Esophagus mucosa (tissue), 1 donor: Measurements from ENCODE around the gene SKAP1. TPM values are rescaled to one million over a fixed set of nuclear protein-coding genes. Genes with fewer than 3 reads are reported as not detected.
"Not testable (repeated sequence)": the region's sequence is repeated elsewhere in the genome, so short reads cannot be mapped to it uniquely, and the experiment has no call there.

Source experiments
- ATAC-seq: fragments of 200-7000 bp; cut with Tn5 transposase; one replicate; pipeline ENCODE4 v1.9.1; 2020
- total RNA-seq: library from RNA; stranded (reverse); gene quantifications from one replicate; pipeline ENCODE4 v1.2.4, GENCODE V29; 2023
- donor health status: DM: yes; HTN: yes; CAD: no.

SKAP1 gene
- total RNA-seq, 1 donor from 2014 or later = 0.68 TPM

DNA sequence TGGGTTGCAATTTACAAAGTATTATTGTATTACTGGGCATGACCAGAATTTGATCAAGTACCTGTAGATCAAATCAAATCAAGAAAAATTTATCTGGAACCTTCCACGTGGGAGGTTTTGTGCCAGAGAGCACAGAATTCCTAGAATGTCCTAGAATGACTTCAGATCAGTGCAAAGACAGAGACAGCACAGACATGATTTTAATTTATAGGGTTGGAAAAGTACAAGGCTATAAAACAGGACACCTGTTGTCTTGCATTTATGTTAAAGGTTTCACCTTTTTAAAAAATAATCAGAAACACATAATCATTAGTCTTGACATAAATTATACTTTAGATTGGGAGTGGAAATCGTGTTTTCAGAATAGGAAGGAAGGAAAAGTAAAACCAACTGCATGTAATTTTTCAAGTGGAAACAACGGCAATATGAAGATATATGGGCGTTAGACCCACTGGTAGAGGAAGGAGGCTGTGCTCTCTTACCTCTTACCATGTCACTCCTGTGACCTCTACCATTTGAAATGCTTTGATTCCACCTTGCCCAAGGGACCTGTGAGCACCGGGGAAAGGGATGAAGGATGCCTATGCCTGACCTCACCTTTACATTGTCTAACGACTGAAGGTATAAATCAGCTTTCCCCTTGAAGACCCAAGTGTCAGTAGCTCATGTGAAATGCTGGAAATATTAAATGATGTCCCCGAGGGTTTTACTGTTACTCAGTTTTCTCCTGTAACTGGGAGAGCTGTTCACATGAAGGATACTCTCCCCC is 222.1 kb downstream of the SKAP1 start:
- ATAC-seq = no peak

DNA sequence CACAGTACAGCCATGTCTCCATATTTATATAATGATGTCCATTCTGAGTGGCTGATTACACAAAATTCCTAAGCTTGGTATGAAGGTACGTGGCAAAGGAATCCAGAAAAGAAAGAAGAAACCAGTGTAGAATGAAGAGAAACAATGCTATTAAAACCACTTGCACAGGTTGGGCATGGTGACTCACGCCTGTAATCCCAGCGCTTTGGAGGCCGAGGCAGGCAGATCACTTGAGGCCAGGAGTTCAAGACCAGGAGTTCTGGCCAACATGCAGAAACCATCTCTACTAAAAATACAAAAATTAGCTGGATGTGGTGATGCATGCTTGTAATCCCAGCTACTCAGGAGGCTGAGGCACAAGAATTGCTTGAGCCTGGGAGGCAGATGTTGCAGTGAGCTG is 223.0 kb downstream of the SKAP1 start:
- not testable (repeated sequence) for ATAC-seq

DNA sequence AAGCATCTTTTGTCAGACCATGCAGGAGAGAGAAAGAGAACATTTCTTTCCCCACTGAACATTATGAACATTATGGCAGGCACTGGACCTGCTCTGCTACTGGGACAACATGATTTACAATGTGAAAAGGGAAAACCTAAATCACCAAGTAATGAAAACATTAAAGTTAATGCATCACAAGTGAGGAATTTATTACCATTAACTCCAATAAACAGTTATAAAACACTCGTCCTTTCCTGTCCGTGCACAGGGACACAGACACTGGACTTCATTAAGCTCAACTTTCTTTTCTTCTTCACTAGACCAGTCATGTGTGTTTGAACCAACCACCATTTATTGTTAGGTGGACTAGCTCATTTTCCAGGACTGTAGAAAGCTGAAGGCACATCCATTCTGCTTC is 227.1 kb downstream of the SKAP1 start:
- ATAC-seq = no peak

DNA sequence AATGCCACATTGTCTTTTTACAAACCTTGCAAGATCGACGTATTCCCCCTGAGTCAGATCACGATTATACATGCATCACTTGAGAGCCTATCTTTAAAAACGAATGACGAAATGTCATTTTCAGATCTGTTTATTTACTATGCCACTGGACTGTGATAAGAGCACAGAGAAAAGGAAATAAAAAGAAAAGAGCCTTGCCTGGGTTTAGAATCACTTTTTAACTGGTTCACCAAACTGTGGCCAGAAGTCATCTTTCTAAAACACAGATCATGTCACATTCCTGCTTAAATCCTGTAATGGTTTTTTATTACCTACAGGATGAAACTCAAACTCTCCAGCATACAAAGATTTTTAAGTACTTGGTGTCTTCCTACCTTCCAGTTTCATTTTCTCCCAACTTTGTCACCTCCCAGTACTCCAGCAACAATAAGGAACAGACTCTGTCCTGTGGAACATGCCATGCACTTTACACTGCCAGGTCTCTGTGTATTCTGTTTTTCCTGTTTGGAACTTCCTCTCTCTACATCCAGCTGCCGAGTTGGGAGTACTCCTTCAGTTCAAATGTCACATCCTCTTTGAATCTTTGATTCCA is 231.0 kb downstream of the SKAP1 start:
- no peak for ATAC-seq

DNA sequence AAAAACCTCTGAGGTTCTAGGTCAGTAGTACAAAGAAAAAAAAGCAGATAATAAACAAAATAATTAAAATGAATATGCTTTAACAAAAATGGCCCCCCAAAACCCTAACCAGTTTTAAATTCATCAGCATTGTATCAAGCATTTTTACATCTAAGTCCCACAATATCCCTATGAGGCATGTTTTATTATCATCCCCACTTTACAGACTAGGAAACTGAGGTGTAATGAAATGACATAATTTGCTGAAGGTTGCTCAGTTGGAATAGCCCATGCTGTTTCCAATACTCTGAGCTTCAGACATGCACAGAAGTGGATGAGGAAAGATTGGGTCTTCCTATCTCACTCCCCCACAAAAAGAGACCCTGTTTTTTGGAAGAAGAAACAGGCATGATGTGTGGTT is 234.1 kb downstream of the SKAP1 start:
- ATAC-seq = no peak

DNA sequence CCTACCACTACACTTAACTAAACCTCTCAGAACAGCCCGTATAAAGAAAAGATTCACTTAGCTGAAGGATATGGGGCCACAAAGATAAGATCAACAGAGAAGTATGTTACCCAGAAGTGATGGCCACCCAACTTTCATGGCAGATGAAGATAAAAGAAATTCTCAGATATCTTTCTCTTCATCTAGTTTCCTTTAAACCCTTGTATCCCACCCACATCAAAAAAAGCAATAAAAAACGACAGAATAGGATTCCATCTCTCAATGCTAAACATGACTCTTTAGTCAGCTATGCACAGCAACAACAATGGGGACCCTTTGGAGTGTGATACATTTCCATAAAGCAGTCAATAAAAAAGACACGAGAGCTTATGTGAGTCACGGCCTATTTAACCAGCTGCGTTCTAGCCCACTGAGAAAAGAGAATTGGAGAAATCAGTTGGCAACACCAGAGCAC is 235.9 kb downstream of the SKAP1 start:
- ATAC-seq = no peak

DNA sequence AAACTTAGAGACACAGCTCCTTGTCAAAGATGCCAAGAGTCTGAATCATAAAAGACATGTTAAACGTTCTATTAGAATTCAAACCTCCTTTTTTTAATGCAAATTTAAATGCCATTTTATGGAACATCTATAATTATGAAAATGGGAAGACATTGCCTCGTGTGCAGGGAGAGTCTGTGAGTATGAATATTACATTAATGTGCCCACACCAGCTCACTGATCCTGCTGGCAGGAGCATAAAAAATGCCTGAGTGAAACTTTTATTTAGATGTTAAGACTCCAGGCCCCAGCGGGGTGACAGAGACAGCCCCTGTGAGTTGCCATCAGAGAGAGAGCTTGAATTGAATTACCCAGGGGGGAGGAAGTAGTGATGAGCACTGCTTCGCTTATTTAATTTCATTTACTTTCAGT is 237.7 kb downstream of the SKAP1 start:
- no peak for ATAC-seq

DNA sequence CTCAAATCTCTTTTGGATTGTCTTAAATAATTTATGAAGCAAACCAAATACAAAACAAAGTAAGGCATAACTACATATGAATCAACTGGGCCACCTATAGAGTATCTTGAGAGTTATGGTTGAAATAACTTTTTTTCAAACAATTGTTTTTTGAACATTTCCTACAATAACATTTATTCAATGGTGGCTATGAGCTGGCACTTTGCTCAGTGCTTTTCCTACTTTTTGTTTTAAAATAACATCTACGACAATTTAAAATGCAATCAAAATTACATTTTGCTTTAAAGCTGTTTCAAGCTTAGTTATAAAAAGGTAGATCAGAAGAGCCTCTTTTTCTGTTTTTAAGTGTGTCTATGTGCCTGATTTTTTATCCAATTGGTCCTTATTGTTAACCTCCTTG is 238.7 kb downstream of the SKAP1 start:
- no peak for ATAC-seq

DNA sequence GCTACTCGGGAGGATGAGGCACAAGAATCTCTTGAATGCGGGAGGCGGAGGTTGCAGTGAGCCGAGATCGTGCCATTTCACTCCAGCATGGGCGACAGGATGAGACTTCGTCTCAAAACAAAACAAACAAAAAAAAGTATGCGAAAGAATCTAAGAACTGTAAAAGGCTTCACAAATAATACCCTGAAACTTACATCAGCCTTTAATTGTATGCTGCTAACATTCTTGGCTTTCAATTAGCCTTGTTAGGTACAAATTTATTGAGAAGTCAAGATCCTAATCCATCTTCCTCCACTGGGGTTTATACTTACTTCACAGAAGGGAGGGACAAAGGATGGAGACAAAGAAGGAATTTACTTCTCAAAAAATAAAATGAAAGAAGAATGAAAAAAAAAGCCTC is 239.1 kb downstream of the SKAP1 start:
- ATAC-seq = no peak

DNA sequence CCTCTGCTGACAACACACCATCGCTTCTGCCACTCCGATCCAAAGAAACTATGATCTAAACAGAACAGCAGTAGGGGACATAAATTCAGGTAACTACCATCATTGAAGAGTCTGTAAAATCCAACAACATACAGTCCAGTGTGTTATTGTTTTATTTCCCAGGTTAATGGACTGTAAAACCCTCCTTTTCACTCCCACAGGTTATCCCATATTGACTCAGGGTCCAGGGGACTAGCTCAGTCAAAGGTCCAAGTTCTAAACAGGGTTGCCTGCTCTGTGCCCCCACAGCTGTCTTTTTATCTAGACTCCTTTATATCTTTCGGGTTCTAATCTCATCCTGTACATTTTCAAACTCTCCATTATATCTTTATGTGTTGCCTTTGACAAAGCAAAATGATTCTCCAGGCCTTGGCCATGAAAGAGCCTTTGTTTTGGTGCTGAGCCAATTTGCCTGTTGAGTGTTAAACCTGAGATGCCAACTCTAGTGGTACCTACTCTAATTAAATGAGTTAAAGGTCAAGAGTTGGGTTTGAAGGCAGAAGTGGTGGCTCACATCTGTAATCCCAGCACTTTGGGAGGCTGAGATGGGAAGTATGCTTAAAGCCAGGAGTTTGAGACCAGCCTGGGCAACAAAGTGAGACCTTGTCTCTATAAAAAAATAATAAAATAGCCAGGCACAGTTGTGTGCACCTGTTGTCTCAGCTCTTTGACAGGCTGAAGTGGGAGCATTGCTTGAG is 242.0 kb downstream of the SKAP1 start:
- ATAC-seq = no peak

DNA sequence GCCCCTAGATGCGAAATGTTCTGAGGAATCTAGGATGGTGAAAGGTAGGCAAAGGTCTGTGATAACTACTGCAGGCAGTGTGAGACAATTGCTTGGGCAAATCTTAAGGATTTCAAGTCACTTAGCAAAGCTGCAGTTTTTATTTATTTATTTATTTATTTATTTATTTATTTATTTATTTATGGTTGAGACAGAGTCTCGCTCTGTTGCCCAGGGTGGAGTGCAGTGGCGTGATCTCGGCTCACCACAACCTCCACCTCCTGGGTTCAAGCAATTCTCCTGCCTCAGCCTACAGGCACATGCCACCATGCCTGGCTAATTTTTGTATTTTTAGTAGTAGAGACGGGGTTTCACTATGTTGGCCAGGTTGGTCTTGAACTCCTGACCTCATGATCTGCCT is 243.7 kb downstream of the SKAP1 start:
- not testable (repeated sequence) for ATAC-seq

DNA sequence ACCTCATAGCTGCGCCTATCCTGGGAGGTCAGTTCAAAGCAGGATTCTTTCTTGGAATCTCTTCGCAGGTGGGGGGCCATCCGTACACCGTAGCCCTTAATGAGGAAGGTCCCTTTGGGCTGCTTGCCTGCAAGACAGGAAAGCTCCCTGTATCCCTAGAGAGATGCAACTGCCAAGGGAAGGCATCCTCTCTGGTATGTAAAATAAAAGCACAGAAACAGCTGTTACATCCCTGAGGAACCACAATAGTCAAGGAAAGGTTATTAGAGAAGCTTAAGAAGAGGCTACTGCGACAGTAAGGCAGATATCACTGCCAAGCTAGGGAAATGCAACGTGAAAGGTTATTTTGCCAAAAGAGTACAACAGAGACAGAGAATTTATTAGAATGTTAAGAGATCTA is 245.3 kb downstream of the SKAP1 start:
- no peak for ATAC-seq

DNA sequence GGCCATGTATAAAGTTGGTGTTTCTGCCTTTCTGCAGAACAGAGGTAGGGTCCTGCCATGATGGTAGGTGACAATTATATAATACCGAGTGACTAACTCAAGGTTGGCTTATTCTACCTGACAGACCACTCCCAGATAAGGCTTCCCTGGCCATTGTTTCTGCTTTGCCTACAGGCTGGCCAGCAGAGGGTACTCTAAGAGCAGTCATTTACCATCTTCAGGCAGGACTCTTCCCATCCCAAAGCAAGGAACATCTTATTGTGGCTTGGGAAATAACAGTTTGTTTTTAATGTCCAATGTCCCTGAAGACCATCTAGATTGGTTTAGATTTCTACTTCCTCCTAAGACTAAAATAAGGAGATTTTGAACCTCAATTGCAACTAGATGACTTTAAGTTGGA is 248.4 kb downstream of the SKAP1 start:
- no peak for ATAC-seq

DNA sequence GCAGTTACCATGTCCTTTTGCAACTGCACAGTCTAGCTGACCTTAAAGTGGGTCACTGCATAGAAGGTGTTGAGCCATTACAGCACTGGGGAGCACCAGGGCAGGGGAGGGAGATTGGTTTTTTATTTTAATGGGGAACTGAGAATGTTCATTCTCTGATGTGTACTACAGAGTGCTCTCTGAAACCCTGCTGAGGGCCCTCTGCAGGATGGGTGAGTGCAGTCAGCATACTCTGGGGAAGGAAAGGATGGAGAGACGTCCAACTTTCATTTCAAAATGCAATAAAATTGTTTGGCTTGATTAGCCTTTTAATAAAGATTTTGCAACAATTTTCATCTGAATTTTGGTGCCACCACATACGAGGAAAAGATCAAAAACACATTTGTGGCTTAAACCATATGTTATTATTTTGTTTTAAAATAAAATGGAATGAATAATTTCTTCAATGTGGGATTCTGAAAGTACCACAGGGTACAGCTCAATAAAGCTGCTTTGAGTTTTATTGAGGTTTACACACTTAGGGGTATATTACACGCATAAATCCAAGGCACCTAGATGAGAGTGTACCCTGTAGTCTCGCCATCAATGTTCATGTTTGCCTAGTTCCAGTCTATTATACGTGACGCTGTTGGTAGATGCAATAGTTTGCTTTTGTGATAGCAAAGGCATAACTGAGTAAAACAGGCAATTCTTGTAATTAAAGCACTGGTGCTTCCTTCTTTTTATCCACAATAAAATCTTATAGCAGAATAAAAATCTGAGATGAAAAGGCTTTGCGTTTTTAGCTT is 249.0 kb downstream of the SKAP1 start:
- no peak for ATAC-seq

DNA sequence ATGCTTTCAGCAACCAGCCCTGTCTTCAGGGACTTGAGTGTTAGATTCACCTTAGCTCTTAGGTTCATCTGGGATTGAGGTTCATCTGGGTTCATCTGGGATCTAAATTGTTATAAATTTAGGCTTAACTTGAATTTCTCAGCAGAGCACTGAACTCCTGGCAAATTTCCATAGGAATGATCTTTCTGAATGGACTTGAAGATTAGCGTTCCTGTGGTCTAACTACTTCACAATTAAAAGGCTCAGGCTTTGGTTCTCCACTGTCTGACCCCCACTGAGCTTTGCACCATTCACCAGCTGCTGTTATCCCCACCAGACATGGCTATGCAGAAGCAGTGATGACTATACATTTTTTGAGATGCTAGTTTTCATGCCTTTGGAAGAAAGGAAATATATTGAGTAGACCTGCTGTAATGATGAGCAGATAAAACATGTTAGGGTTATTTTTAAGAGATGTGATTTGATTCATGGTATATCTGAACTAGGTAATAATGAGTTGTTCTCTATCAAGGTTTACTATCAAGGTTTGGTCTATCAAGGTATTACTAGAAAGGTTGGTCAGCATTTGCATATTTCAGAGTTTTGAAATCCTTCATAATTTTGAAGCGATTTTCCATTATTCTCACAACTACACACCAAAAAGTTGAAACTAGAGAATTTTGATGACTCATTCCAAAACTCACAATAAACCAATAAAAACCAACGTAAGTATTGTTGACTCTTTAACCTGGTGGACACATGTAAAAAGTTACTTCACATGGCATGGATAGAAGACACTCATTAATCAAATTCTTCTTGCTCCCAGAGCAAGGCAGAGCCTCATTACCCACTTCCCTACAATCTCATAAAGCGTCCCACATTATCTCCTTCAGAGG is 250.7 kb downstream of the SKAP1 start:
- no peak for ATAC-seq

DNA sequence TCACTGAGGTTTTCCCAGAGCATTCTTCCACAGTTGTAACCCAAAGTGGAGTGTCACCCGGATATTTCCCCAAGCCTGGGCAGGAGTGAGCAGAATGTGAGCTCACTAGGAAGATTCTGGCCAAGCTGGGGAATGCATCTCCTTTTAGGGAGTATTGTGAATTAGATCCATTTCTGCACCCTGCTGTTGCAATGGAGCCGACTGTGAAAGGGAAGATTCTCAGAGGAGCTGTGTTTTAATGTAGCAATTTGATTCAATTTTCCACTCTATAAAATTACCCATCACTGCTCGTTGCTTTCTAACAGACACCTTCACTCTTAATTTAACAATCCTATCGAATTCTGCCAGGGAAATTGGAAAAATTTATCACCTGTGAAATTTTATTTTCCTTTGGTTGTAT is 251.7 kb downstream of the SKAP1 start:
- ATAC-seq = no peak

DNA sequence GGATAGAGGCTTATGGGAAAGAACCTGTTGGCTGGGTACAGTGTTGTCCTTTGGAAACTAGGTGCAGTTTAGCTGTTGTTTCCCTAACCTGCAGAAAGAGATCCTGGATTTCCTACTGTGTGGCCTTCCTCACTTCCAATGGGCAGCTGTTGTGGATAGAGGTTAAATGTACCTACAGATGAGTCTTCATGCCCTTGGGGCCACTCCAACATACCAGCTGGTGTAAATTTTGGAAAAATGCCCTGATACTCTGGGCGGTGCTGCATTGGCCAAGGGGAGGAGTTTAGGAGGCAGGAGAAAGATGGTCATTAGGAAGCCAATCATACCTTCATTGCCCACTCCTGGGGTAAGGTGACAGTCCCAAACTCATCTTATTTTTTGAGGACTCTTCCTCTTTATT is 252.2 kb downstream of the SKAP1 start:
- ATAC-seq = no peak

DNA sequence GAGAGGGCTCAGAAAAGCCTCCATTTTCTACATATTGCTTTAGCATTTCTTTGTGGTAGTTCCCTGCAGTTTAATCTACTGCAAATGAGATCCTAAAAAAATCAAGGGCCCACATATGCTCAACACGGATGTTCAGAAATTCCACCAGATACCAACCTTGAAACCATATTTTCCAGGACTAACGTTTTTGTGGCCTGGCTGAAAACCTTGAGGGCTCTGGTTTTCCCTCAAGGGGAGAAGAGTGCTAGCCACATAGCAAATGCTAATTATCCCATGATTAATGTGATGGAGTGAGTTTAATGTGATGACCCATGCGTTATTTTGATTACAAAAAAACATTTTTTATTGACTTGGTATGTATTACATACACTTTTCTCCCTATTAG is 253.6 kb downstream of the SKAP1 start:
- no peak for ATAC-seq

DNA sequence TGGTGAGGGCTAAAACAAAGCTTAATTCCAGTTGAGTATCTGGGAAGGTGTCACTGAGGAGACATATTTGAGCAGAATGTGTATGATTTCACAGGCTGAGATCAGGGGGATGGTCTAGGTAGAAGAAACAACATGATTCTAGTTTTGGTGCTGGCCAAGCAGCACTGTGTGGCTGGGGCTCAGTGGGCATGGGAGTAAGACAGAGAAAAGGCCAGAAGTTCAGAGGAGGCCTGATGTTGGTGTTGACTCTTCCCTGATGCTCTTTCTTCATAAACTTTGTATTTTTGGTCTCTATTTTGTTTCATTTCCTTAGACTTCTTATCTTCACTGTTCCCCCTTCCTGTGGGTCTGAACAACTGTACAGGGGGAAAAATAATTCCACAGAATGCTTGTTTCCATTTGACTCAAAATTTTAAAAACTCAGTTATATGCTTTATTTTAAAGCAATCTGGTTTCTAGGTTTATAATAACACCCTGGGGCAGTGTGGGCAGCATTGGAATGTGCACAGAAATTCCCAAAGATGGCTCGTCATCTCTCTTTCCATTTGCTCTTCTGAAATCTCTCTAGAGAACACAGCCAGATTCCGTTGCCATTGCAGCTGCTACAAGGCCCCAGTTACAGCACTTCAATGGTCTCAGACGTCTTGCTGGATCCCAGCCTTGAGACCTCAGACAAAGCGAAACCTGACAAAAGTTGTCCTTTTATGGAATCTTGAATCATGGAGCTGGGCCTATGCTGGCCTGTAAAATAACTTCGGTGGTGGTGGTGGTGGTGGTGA is 254.1 kb downstream of the SKAP1 start:
- ATAC-seq = no peak

DNA sequence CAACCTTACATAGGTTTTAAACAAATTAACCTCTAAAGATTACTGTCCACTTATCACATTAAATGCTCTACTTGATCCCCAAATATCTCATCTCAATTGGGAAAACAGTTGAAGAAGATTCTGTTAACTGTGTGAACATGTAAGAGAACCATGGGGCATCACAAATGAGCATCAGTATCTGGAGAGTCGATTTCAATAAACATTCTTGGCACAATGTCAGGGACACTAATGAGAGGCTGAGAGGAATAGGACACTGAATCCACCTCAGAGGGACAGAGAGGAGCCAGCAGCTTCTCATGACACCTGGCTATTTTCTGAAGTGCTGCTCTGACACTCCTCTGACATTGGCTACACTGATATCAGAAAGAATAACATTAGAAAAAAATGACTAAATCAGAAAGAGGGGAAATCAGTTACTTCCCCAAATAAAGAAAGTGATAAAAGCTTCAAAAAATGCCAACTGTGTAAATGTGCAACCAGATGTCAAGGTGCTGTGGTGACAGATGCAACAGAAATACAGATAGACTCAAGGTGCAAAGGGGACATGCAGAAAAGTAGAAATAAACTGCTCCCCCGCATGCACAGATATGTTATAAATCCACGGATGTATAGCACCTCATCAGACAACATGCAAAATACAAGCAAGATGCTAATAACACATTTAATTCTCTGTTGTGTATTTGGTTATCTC is 255.0 kb downstream of the SKAP1 start:
- no peak for ATAC-seq
